KOPT-K1 (cell line): Measurements from ENCODE around the gene SLC25A43.

ENCODE experiments used
- H3K27ac ChIP-seq: fragments of 200-600 bp; sonication (generic); 2 replicates; pipeline ENCODE4 v1.5.1; 2016; ENCODE audit warnings: antibody characterized with exemption, mild to moderate bottlenecking, low read depth, low read length; ENCODE audit not compliant: poor library complexity, severe bottlenecking
- H3K36me3 ChIP-seq: fragments of 200-600 bp; sonication (generic); 2 replicates; pipeline ENCODE4 v1.5.1; 2017; ENCODE audit warnings: antibody characterized with exemption, mild to moderate bottlenecking, low read length, moderate library complexity; ENCODE audit not compliant: insufficient read depth
- H3K9me3 ChIP-seq: fragments of 200-600 bp; sonication (generic); 2 replicates; pipeline ENCODE4 v1.5.1; 2017; ENCODE audit warnings: antibody characterized with exemption, low read length, mild to moderate bottlenecking; ENCODE audit not compliant: insufficient read depth, poor library complexity, severe bottlenecking

The SLC25A43 gene

GRCh38 chrX:119391279-119391678 lies 7.9 kb upstream of the SLC25A43 start:
- no peak overlapping the region for H3K27ac ChIP-seq
- H3K9me3 ChIP-seq, result no peaks in the 10 kb centered on the region
- H3K36me3 ChIP-seq, result no peaks in the 10 kb centered on the region

- Histone ChIP-seq H3K9me3 (no peaks in the 10 kb centered on the region), H3K27ac (no peak overlapping the region), H3K36me3 (no peaks in the 10 kb centered on the region)
Measured at GRCh38 chrX:119393144-119393543, 6.0 kb upstream of the SLC25A43 start.

- Histone ChIP-seq H3K9me3 (no peaks in the 10 kb centered on the region), H3K36me3 (no peaks in the 10 kb centered on the region), H3K27ac (peak overlapping the region; percentile 28)
Measured at GRCh38 chrX:119398587-119398973, 556 bp upstream of the SLC25A43 start.

GRCh38 chrX:119399772-119400101 lies 601 bp downstream of the SLC25A43 start:
- no peaks in the 10 kb centered on the region for H3K9me3 ChIP-seq
- no peak overlapping the region for H3K27ac ChIP-seq
- H3K36me3 ChIP-seq, result no peaks in the 10 kb centered on the region

GRCh38 chrX:119401569-119401968 lies 2.4 kb downstream of the SLC25A43 start:
- no peaks in the 10 kb centered on the region for H3K9me3 ChIP-seq
- no peaks in the 10 kb centered on the region; the same call in 1 of the 2 replicates for H3K36me3 ChIP-seq
- no peak overlapping the region for H3K27ac ChIP-seq

- no peaks in the 10 kb centered on the region; the same call in 1 of the 2 replicates for H3K36me3 ChIP-seq
- H3K9me3 ChIP-seq, result no peaks in the 10 kb centered on the region
- no peak overlapping the region for H3K27ac ChIP-seq
Measured at GRCh38 chrX:119402588-119402987, 3.5 kb downstream of the SLC25A43 start.

- H3K36me3 ChIP-seq, result no peaks in the 10 kb centered on the region; the same call in 1 of the 2 replicates
- no peak overlapping the region for H3K27ac ChIP-seq
- no peaks in the 10 kb centered on the region for H3K9me3 ChIP-seq
Measured at GRCh38 chrX:119406776-119407175, 7.6 kb downstream of the SLC25A43 start.

GRCh38 chrX:119407681-119408080 lies 8.5 kb downstream of the SLC25A43 start:
- Histone ChIP-seq H3K27ac (no peak overlapping the region), H3K36me3 (no peaks in the 10 kb centered on the region; the same call in 1 of the 2 replicates), H3K9me3 (no peaks in the 10 kb centered on the region)

GRCh38 chrX:119410027-119410819 lies 11.1 kb downstream of the SLC25A43 start:
- no peaks in the 10 kb centered on the region for H3K9me3 ChIP-seq
- H3K27ac ChIP-seq, result no peak overlapping the region
- no peaks in the 10 kb centered on the region; the same call in 1 of the 2 replicates for H3K36me3 ChIP-seq

- no peaks in the 10 kb centered on the region for H3K9me3 ChIP-seq
- no peak overlapping the region for H3K27ac ChIP-seq
- no peaks in the 10 kb centered on the region; the same call in 1 of the 2 replicates for H3K36me3 ChIP-seq
Measured at GRCh38 chrX:119410854-119411253, 11.7 kb downstream of the SLC25A43 start.

GRCh38 chrX:119411959-119412358 lies 12.8 kb downstream of the SLC25A43 start:
- H3K9me3 ChIP-seq, result no peaks in the 10 kb centered on the region
- no peak overlapping the region for H3K27ac ChIP-seq
- no peaks in the 10 kb centered on the region for H3K36me3 ChIP-seq

- H3K27ac ChIP-seq, result no peak overlapping the region
- no peaks in the 10 kb centered on the region for H3K9me3 ChIP-seq
- no peaks in the 10 kb centered on the region for H3K36me3 ChIP-seq
Measured at GRCh38 chrX:119417376-119417775, 18.2 kb downstream of the SLC25A43 start.

- no peak overlapping the region for H3K27ac ChIP-seq
- H3K36me3 ChIP-seq, result no peaks in the 10 kb centered on the region
- H3K9me3 ChIP-seq, result no peaks in the 10 kb centered on the region
Measured at GRCh38 chrX:119417842-119418241, 18.7 kb downstream of the SLC25A43 start.

GRCh38 chrX:119419146-119419545 lies 20.0 kb downstream of the SLC25A43 start:
- no peaks in the 10 kb centered on the region for H3K9me3 ChIP-seq
- no peak overlapping the region for H3K27ac ChIP-seq
- no peaks in the 10 kb centered on the region for H3K36me3 ChIP-seq

- H3K36me3 ChIP-seq, result no peaks in the 10 kb centered on the region
- no peaks in the 10 kb centered on the region for H3K9me3 ChIP-seq
- H3K27ac ChIP-seq, result no peak overlapping the region
Measured at GRCh38 chrX:119419898-119420297, 20.8 kb downstream of the SLC25A43 start.

- no peak overlapping the region for H3K27ac ChIP-seq
- no peaks in the 10 kb centered on the region for H3K9me3 ChIP-seq
- H3K36me3 ChIP-seq, result no peaks in the 10 kb centered on the region
Measured at GRCh38 chrX:119421016-119421705, 22.0 kb downstream of the SLC25A43 start.
